ENCODE measurements around the gene EEF1G.

EEF1G gene

GRCh38 chr11:62548545-62549335 lies 25.0 kb downstream of the EEF1G start:
- no peak for TF ChIP-seq CTCF (IDR thresholded peaks at IDR 0.05; ENCODE audit: low read depth, low read length)
- H3K4me3 ChIP-seq (ENCODE audit: low read depth, low read length), result no peak overlapping the region

GRCh38 chr11:62547691-62548281 lies 25.9 kb downstream of the EEF1G start:
- no peak for TF ChIP-seq CTCF (IDR thresholded peaks at IDR 0.05; ENCODE audit: low read depth, low read length)
- H3K4me3 ChIP-seq (ENCODE audit: low read depth, low read length), result peak overlapping the region; percentile 99

- H3K4me3 ChIP-seq (ENCODE audit: low read depth, low read length), result peak overlapping the region; percentile 99
- no peak for TF ChIP-seq CTCF (IDR thresholded peaks at IDR 0.05; ENCODE audit: low read depth, low read length)
Measured at GRCh38 chr11:62546929-62547625, 26.6 kb downstream of the EEF1G start.

- peak within 1 kb of the TSS; percentile 99 for H3K4me3 ChIP-seq (ENCODE audit: low read depth, low read length)
- TF ChIP-seq CTCF (IDR thresholded peaks at IDR 0.05; ENCODE audit: low read depth, low read length), result no peak
Measured at GRCh38 chr11:62546244-62546928, 27.3 kb downstream of the EEF1G start, which contains the start of gene AHNAK. AHNAK (minus strand) TSS chr11:62546806; CDS start chr11:62536098, 10,708 bp downstream.

- peak overlapping the region; percentile 99 for H3K4me3 ChIP-seq (ENCODE audit: low read depth, low read length)
- TF ChIP-seq CTCF (IDR thresholded peaks at IDR 0.05; ENCODE audit: low read depth, low read length), result no peak
Measured at GRCh38 chr11:62545437-62546243, 28.1 kb downstream of the EEF1G start.

GRCh38 chr11:62544581-62545436 lies 28.9 kb downstream of the EEF1G start:
- TF ChIP-seq CTCF (IDR thresholded peaks at IDR 0.05; ENCODE audit: low read depth, low read length), result no peak
- peak overlapping the region; percentile 99 for H3K4me3 ChIP-seq (ENCODE audit: low read depth, low read length)

Data from WI38 (cell line).